ENCODE data around the gene NAPA.

GRCh38 chr19:47444388-47444821 lies 70.5 kb downstream of the NAPA start:
- TF ChIP-seq CTCF (conservative IDR thresholded peaks at IDR 0.05; ENCODE audit: low read length): no peak
- TF ChIP-seq EZH2phosphoT487 (IDR thresholded peaks at IDR 0.05; ENCODE audit: borderline replicate concordance): no peak

Measured in Loucy (cell line).